Retinal pigment epithelial cell (primary cell): Measurements from ENCODE around the gene RELB.
"Not testable (repeated sequence)": the region's sequence is repeated elsewhere in the genome, so short reads cannot be mapped to it uniquely, and the experiment has no call there.

Source experiments
- DNase-seq: peaks from one replicate; pipeline ENCODE4 v3.0.0-alpha.2; 2010; ENCODE audit warnings: low read depth
- H3K4me3 ChIP-seq: 2 replicates; pipeline ENCODE4 v1.5.1; 2011; ENCODE audit warnings: mild to moderate bottlenecking, low read length, control low read depth, moderate library complexity
- TF ChIP-seq, protein P1 (sequence below): conservative IDR thresholded peaks from 2 replicates; pipeline ENCODE4 v1.5.1; 2011; ENCODE audit warnings: low read depth, low read length, control low read depth, inconsistent platforms

Gene RELB

DNA sequence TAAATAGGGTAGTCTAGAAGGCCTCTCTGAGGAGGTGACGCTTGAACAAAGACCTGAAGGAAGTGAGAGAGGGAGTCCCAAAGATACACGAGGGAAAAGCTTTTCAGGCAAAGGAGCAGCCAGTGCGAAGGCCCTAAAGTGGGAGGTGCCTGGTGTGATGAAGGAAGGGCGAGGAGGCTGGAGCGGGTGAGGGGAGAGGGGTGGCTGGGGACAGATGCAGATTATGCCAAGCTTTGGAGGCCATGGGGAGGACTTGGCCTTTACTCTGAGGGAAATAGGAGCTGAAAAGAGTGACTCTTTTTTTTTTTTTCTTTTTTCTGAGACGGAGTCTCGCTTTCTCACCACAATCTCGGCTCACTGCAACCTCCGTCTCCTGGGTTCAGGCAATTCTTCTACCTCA, 43.2 kb upstream of the RELB start:
- TF ChIP-seq, protein P1, sequence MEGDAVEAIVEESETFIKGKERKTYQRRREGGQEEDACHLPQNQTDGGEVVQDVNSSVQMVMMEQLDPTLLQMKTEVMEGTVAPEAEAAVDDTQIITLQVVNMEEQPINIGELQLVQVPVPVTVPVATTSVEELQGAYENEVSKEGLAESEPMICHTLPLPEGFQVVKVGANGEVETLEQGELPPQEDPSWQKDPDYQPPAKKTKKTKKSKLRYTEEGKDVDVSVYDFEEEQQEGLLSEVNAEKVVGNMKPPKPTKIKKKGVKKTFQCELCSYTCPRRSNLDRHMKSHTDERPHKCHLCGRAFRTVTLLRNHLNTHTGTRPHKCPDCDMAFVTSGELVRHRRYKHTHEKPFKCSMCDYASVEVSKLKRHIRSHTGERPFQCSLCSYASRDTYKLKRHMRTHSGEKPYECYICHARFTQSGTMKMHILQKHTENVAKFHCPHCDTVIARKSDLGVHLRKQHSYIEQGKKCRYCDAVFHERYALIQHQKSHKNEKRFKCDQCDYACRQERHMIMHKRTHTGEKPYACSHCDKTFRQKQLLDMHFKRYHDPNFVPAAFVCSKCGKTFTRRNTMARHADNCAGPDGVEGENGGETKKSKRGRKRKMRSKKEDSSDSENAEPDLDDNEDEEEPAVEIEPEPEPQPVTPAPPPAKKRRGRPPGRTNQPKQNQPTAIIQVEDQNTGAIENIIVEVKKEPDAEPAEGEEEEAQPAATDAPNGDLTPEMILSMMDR = no peak

DNA sequence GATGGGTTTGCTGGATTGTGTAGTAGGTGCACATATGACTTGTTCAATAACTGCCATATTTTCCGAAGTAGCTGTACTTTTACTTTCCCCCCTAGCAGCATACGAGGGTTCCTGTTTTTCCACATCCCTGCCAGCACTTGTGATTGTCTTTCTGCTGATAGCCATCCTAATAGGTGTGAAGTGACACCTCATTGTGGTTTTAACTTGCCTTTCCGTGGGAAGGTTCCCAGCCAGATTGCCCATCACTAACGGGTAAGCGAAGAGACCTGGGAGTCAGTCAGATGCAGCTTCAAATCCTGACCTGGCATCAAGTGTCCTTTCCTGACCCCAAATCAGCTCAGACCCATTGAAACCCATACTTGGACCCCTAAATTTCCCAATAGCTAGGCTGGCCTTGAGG, 41.6 kb upstream of the RELB start:
- DNase-seq = no peak
- H3K4me3 ChIP-seq = no peak overlapping the region
- TF ChIP-seq, protein P1 = no peak

More for the DNA sequence above, 43.2 kb upstream of the RELB start:
- no peak overlapping the region for H3K4me3 ChIP-seq
- DNase-seq = no peak

DNA sequence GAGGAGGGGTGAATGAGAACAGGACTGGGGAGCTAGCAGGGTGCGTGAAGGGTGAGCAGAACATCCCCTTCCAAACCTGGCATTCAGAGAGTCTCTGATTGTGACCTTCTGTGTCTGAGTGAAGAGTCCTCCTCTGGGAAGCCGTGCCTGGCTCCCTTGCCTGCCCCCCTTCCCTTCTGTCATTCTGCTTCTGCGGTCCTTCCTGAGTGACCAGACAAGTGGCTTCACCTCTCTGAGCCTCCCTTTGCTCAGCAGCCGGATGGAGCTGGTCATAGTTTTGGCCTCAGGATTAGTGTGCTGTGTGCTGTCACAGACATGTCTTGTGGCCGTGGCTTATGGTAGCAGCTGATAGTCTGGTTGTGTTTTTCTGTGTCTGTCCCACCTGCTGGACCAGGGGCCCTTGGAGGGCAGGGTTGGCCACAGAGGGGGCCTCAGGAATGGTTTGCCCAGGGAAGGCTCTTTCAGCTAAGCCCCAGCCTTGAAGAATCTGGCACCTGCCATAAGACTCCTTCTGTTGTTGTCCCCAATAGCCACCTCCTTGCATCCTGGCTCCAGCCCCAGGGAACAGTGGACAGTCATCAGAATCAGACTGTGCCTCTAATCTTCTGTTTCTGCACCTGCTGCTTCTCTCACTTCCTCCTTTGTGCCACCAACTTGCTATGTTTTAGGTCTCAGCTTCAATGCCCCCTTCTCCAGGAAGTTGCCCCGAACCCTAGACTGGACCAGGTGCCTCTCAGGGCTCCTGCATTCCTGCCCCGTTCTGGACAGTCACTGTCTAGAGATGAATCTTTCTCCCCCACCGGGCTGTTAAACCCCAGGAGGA, 40.1 kb upstream of the RELB start:
- TF ChIP-seq, protein P1 = no peak
- DNase-seq = no peak
- no peak overlapping the region for H3K4me3 ChIP-seq

DNA sequence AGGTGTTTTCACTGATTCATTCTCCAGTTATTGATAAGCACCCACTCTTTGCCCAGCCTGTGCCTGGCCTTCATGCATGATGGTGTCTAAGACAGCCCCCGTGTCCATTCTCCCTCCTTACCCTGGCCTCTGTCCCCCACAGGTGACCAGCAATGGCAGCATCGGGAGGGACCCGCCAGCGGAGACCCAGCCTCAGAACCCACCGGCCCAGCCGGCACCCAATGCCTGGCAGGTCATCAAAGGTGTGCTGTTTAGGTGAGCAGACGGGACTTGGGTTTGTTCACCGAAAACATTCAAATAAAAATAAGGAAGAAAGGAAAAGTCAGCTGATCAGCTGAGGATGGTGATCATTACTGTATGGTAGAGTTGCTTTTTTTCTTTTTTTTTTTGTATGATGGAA, 39.4 kb upstream of the RELB start:
- no peak overlapping the region for H3K4me3 ChIP-seq
- no peak for DNase-seq
- TF ChIP-seq, protein P1 = no peak

DNA sequence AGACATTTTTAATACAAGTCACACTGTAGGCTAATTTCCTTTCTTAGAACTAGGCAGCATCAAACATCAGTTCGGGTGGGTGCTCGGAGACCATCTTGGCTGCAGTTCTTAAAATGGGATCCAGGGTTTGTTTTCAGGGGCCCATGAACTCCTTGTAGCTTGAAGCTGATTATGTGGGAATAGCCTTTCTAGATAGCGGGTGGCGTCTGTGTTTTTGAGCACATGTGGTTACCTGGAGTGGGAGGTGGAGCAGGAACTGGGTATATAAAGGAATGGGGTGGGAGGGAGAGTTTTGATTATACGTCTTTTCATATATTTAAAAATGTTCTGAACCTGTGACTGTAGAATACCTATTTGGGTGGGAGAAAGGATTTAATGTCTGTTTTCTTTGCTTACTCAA, 33.1 kb upstream of the RELB start:
- TF ChIP-seq, protein P1 = no peak
- no peak overlapping the region for H3K4me3 ChIP-seq
- DNase-seq = no peak

DNA sequence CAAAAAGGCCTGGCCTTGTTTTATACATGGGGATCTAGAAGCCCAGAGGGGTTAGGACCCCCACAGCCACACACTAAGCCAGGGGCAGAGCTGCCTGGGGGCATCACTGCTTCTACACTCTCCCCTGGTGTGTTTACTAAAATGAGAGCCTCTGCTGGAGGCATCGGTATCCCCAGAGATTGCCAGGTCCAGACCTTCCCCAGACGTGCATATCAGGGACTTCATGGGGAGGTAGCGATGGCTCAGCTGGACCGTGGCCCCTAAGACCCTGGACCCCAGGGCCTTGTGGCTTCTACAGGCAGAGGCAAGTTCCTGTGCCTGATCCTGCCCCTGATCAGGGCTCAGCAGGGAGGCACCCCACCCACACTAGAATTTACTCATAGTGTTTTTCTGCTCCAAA, 32.6 kb upstream of the RELB start:
- no peak overlapping the region for H3K4me3 ChIP-seq
- TF ChIP-seq, protein P1 = no peak
- DNase-seq = no peak

DNA sequence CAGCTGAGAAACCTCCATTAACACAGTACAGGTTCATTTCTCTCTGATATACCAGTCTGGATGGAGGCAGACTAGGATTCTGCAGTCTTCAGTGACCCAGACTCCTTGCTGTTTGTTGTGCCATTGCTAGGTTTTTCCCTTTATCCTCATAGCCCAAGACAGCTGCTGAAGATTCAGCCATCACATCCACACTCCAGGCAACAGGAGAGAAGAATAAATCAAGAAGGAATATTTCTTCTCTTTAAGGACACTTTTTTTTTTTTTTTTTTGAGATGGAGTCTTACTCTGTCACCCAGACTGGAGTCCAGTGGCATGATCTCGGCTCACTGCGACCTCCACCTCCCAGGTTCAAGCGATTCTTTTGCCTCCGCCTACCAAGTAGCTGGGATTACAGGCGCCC, 31.8 kb upstream of the RELB start:
- no peak for DNase-seq
- H3K4me3 ChIP-seq = no peak overlapping the region
- TF ChIP-seq, protein P1 = no peak

DNA sequence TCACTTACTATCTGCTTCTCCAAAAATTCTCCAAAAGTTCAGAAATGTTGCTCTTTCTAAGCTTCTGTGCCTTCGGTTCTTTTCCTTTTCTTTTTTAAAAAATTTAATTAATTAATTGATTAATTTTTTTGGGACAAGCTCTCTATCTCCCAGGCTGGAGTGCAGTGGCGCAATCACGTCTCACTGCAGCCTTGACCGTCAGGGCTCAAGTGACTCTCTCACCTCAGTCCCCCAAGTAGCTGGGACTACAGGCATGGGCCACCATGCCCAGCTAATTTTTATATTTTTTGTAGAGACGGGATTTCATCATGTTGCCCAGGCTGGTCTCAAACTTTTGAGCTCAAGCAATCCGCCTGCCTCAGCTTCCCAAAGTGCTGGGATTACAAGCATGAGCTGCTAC, 29.8 kb upstream of the RELB start:
- DNase-seq, H3K4me3 ChIP-seq: not testable (repeated sequence)
